ENCODE measurements around the gene RALGAPA2. TPM values are rescaled to one million over a fixed set of nuclear protein-coding genes. Genes with fewer than 3 reads are reported as not detected.

RALGAPA2 gene
- total and polyA plus RNA-seq, 2 experiments from 2014 or later: 14.5 to 35.5 TPM

DNA sequence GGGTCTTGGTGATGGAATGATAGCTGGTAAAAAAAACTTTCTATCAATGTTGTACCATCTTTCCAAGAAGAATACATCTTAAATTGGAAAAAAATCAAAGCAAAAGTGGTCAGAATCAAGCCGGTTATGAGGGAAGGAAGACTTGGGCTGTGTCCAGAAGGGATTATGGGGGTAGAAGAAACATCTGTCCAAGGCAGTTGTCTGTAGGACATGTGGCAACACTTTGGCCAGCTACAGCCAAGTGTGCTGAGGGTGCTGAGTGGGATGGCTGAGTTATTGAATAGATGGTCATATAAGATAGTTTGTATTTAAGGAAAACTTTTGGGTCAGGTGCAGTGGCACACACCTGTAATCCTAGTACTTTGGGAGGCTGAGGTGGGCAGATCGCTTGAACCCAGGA, 306.1 kb downstream of the RALGAPA2 start:
- H3K9me3 ChIP-seq (ENCODE audit: low read depth): no peaks in the 10 kb centered on the region
- no peak overlapping the region for H3K27ac ChIP-seq
- no peaks in the 10 kb centered on the region for H3K36me3 ChIP-seq
- no peak overlapping the region for H3K4me3 ChIP-seq
- H3K4me1 ChIP-seq (ENCODE audit: low read depth): peaks cover 10% of the 10 kb centered on the region
- peaks cover under 1% of the 10 kb centered on the region for H3K27me3 ChIP-seq
- TF ChIP-seq, protein P1, sequence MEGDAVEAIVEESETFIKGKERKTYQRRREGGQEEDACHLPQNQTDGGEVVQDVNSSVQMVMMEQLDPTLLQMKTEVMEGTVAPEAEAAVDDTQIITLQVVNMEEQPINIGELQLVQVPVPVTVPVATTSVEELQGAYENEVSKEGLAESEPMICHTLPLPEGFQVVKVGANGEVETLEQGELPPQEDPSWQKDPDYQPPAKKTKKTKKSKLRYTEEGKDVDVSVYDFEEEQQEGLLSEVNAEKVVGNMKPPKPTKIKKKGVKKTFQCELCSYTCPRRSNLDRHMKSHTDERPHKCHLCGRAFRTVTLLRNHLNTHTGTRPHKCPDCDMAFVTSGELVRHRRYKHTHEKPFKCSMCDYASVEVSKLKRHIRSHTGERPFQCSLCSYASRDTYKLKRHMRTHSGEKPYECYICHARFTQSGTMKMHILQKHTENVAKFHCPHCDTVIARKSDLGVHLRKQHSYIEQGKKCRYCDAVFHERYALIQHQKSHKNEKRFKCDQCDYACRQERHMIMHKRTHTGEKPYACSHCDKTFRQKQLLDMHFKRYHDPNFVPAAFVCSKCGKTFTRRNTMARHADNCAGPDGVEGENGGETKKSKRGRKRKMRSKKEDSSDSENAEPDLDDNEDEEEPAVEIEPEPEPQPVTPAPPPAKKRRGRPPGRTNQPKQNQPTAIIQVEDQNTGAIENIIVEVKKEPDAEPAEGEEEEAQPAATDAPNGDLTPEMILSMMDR (IDR thresholded peaks at IDR 0.05; ENCODE audit: low read depth, low read length): no peak
- no peak for DNase-seq (ENCODE audit: low read depth in 1 of 2, low spot score in 1 of 2)

DNA sequence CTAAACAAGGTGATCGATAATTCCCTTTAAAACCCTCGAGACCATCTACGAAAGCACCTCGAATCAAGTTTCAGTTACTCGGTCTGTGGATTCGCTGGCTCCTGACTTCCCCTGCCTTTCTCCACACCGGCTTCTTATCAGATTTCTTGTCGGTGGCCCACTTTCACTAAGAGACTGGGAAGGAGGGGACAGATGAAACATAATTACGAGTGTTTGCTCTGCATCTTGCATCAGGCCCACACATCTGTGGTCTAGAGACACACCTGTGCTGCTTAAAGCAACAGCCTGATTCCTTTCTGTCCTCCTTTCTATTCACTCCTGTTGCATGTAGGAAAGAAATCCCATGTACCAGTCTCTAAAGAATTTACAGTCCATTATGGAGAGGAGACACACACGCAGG, 306.8 kb downstream of the RALGAPA2 start:
- TF ChIP-seq, protein P1 (IDR thresholded peaks at IDR 0.05; ENCODE audit: low read depth, low read length): no peak
- DNase-seq (ENCODE audit: low read depth in 1 of 2, low spot score in 1 of 2): no peak
- Histone ChIP-seq H3K9me3 (ENCODE audit: low read depth) (no peaks in the 10 kb centered on the region), H3K4me3 (no peak overlapping the region), H3K36me3 (no peaks in the 10 kb centered on the region), H3K4me1 (ENCODE audit: low read depth) (peaks cover 3% of the 10 kb centered on the region), H3K27me3 (no peaks in the 10 kb centered on the region), H3K27ac (no peak overlapping the region)

DNA sequence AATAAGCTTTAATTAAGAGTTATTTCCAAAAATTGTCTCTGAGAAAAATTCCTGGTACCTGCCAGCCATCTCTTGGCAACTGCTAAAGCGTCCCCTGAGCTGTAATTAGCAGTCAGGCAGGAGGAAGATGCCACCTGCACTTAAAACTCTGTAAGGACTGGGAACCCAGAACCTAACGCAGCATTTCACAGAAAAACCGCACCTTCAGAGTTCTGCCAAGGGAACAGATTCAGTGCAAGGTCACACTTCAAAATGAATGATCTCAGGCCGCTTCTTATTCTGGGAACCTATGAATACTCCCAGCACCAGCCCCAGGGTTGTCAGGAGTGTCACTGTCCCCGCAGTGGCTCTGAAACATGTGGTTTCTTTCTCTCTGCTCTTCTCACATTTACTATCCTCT, 307.8 kb downstream of the RALGAPA2 start:
- Histone ChIP-seq H3K4me1 (ENCODE audit: low read depth) (no peaks in the 10 kb centered on the region), H3K27me3 (no peaks in the 10 kb centered on the region), H3K36me3 (no peaks in the 10 kb centered on the region), H3K4me3 (no peak overlapping the region), H3K27ac (no peak overlapping the region), H3K9me3 (ENCODE audit: low read depth) (no peaks in the 10 kb centered on the region)
- DNase-seq (ENCODE audit: low read depth in 1 of 2, low spot score in 1 of 2): no peak
- TF ChIP-seq, protein P1 (IDR thresholded peaks at IDR 0.05; ENCODE audit: low read depth, low read length): no peak

DNA sequence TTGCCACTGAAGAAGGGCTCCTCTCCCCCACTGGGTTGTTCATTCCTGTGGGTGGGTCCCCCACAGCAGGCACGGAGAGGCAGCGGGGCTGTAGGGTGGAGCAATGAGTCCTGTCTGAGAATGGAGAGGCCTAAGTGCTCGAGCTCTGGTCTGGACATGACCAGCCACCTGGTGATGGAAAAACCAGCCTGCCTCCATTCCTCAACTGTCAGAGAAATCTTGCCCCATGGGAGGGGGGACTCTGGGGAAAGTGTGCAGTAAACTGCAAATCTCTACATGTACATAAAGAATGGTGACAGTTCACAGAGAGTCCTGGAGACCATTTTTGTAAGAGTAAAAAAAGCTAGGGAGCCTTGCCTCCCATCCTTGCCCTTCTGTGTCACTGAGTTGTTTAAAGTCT, 310.5 kb downstream of the RALGAPA2 start:
- no peak overlapping the region for H3K27ac ChIP-seq
- no peak for DNase-seq (ENCODE audit: low read depth in 1 of 2, low spot score in 1 of 2)
- TF ChIP-seq, protein P1 (IDR thresholded peaks at IDR 0.05; ENCODE audit: low read depth, low read length): no peak
- H3K9me3 ChIP-seq (ENCODE audit: low read depth): no peaks in the 10 kb centered on the region
- no peaks in the 10 kb centered on the region for H3K36me3 ChIP-seq
- H3K27me3 ChIP-seq: no peaks in the 10 kb centered on the region
- H3K4me3 ChIP-seq: no peak overlapping the region
- H3K4me1 ChIP-seq (ENCODE audit: low read depth): no peaks in the 10 kb centered on the region

DNA sequence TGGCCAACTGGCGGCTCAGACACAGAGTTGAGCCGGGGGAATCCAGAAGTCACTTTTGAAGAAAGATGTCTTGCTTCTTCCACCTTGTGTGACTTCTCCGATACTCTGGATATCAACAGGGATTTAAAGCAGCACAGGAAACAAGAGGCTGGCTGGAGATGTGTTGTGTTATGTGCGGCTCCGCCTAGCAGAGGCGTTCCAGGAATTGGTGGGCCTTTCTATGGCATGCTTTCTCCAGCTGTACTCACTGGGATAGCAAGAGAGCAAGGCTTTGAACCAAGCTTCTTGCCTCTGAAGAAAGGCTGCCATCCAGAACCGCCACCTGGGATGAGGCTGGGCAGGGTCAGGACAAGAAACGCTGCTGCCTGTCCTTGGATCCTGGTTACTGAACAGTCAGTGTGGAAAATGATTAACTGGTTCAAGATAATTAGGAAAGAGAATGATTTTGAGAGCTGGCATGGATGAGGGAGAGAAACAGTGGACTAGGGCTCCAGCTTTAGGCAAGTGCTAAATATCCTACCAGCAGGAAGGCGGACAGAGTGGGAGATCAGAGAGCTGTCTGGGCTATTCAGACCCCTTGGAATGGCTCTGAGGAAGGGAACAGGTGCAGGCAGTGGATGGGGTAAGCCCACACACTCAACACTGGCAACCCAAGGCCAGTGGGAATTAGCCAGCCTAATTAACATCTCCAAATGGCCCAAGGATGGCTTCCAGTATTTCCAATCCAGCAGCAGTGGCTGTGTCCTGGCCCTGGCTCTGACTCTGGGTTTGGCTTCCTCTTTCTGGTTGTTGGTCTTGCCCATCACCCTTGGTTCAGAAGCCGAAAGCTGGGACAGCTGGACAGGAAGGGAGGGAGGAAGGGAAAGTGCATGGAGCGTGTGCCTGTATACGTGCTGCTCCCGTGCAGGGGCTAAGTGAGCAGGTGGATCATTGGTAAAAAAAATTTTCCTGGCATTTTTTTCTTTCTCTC, 312.6 kb downstream of the RALGAPA2 start:
- TF ChIP-seq, protein P1 (IDR thresholded peaks at IDR 0.05; ENCODE audit: low read depth, low read length): no peak
- H3K4me3 ChIP-seq: no peak overlapping the region
- H3K36me3 ChIP-seq: no peaks in the 10 kb centered on the region
- H3K27me3 ChIP-seq: no peaks in the 10 kb centered on the region
- no peaks in the 10 kb centered on the region for H3K4me1 ChIP-seq (ENCODE audit: low read depth)
- H3K9me3 ChIP-seq (ENCODE audit: low read depth): no peaks in the 10 kb centered on the region
- H3K27ac ChIP-seq: no peak overlapping the region
- DNase-seq (ENCODE audit: low read depth in 1 of 2, low spot score in 1 of 2): no peak
